ENCODE results near the gene CTRB1.

The CTRB1 gene

DNA sequence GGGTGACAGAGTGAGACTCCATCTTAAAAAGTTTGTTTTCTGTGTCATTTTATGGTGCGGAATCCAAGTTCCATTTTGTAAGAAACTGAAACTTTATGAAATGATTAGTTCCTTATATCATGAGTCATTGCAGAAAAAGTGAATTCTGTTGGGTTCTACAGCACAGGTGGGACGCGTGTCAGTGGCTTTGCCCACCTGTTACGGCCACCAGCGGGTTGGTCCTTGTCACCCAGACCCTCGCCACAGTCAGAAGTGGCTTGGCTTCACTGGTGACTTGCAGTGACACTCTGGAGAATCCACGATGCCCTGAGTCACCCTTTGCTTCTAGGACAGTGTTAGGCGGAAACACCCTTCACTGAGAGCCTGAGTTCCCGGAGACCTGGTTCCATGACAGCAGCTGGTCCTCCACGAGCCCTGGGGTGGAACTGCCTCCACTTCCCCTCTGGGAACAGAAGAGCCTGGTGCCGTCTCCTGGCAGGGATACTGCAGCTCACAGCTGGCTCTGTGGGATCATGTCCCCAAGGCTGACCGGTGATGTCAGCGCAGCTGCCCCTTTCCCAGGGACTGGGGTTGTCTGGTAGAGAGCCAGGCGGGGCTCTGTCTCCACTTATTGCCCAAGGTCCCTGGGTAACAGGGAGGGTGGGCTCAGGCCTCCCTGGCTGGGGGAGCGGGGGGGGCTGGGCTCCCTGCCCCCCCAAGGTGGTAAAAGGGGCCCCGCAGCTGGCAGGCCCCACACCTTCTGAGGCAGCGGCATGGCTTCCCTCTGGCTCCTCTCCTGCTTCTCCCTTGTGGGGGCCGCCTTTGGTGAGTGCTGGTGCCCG is at the start of gene CTRB1:
CTRB1 (plus strand) TSS at position 733 of the 821 bp plus-strand sequence; CDS start at position 753, 20 bp downstream.
- no peak within 1 kb of the TSS for H3K4me3 ChIP-seq (replicated peaks; ENCODE audit: low read depth, low read length)
- TF ChIP-seq, protein P1, sequence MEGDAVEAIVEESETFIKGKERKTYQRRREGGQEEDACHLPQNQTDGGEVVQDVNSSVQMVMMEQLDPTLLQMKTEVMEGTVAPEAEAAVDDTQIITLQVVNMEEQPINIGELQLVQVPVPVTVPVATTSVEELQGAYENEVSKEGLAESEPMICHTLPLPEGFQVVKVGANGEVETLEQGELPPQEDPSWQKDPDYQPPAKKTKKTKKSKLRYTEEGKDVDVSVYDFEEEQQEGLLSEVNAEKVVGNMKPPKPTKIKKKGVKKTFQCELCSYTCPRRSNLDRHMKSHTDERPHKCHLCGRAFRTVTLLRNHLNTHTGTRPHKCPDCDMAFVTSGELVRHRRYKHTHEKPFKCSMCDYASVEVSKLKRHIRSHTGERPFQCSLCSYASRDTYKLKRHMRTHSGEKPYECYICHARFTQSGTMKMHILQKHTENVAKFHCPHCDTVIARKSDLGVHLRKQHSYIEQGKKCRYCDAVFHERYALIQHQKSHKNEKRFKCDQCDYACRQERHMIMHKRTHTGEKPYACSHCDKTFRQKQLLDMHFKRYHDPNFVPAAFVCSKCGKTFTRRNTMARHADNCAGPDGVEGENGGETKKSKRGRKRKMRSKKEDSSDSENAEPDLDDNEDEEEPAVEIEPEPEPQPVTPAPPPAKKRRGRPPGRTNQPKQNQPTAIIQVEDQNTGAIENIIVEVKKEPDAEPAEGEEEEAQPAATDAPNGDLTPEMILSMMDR (IDR thresholded peaks at IDR 0.05; ENCODE audit: low read length, missing control alignments): no peak
- DNase-seq (ENCODE audit: low read depth): no peak

DNA sequence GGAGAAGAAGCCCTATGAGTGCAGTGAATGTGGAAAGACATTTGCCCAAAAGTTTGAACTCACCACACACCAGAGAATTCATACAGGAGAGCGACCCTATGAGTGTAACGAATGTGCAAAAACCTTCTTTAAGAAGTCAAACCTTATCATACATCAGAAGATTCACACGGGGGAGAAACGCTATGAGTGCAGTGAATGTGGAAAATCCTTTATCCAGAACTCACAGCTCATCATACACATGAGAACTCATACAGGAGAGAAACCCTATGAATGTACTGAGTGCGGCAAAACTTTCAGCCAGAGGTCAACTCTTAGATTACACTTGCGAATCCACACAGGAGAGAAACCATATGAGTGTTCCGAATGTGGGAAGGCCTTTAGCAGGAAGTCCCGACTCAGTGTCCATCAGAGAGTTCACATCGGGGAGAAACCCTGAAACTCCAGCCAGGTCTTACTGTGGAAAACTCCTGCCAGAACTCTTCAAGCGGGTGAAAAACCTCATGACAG is 48.8 kb upstream of the CTRB1 start:
- DNase-seq (ENCODE audit: low read depth): no peak
- no peak overlapping the region for H3K4me3 ChIP-seq (replicated peaks; ENCODE audit: low read depth, low read length)
- TF ChIP-seq, protein P1 (IDR thresholded peaks at IDR 0.05; ENCODE audit: low read length, missing control alignments): no peak

DNA sequence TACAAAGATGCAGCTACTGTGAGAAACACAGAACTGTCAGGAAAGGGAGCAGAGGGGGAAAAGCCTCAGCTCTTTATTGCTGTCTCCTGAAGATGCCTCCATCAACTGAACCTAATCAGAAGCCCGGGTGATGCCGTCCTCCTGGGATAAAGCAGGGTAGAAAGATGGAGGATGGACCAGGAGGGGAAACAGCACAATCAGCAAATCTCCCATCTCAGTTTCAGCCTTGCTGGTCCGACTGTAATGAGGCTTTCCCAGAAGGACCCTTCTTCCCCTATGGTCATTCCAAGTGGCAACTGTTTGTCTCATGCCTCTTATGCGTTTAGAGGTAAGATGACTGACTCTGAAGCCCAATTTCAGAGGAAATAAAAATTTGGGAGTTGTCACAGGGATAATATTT is 46.2 kb upstream of the CTRB1 start:
- TF ChIP-seq, protein P1 (IDR thresholded peaks at IDR 0.05; ENCODE audit: low read length, missing control alignments): no peak
- no peak overlapping the region for H3K4me3 ChIP-seq (replicated peaks; ENCODE audit: low read depth, low read length)
- no peak for DNase-seq (ENCODE audit: low read depth)

DNA sequence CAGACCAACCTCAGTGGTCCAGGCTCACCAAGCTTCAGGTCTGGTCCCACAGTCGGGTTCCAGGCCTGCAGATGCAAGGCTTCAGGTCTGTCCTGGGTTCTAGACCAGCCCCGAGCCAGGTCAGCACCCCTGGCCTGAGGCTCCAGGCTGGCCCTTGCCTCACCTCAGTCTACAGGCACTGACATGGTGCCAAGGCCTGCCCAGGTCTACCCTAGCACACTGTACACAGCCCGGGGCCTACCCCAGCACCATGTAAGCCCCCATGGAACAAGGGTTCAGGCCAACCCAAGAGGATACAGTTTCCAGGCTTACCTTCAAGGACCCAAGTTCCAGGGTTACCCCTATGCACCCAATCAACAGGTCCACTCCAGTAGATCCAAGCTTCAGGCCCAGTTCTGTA is 43.7 kb upstream of the CTRB1 start:
- TF ChIP-seq, protein P1 (IDR thresholded peaks at IDR 0.05; ENCODE audit: low read length, missing control alignments): no peak
- H3K4me3 ChIP-seq (replicated peaks; ENCODE audit: low read depth, low read length): no peak overlapping the region
- no peak for DNase-seq (ENCODE audit: low read depth)

DNA sequence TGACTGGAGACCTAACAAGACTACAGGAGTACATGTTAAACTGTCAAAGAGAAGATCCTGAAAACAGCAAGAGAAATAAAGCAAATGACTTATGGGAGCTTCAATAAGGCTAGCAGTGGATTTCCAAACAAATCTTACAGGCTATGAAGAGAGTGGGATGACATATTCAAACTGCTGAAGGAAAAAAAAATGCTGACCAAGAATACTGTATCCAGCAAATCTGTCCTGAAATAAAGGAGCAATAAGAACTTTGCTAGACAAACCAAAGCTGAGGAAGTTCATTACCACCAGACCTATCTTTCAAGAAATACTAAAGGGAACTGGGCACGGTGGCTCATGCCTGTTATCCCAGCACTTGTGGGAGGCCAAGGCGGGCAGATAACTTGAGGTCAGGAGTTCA is 41.9 kb upstream of the CTRB1 start:
- no peak for DNase-seq (ENCODE audit: low read depth)
- TF ChIP-seq, protein P1 (IDR thresholded peaks at IDR 0.05; ENCODE audit: low read length, missing control alignments): no peak
- H3K4me3 ChIP-seq (replicated peaks; ENCODE audit: low read depth, low read length): no peak overlapping the region

DNA sequence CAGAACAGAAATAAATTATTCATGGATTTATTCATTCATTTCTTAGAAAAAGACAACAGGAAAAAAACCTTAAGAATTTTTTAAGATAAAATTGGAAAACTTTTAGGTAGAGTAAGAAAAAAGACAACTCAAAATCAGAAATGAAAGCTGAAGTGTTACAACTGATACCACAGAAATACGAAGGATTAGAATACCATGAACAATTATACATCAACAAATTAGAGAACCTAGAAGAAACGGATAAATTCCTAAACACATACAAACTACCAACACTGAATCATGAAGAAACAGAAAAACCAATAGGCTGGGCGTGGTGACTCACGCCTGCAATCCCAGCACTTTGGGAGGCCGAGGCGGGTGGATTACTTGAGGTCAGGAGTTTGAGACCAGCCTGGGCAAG is 39.6 kb upstream of the CTRB1 start:
- TF ChIP-seq, protein P1 (IDR thresholded peaks at IDR 0.05; ENCODE audit: low read length, missing control alignments): no peak
- DNase-seq (ENCODE audit: low read depth): no peak
- H3K4me3 ChIP-seq (replicated peaks; ENCODE audit: low read depth, low read length): no peak overlapping the region
